Tibial artery (tissue), 4 donors: Measurements from ENCODE around the gene C10orf105.
A peak's percentile ranks its signal among the peaks of the same experiment; 100 is the strongest.

ENCODE experiments used
- DNase-seq, 2 donors: peaks; one replicate each; pipeline ENCODE4 v3.0.0-alpha.2; 2019
- H3K27ac ChIP-seq, 2 donors: fragments of 200-600 bp; sonication (generic) in 1 of 2; 1 replicate in 1 of 2; 2 replicates in 1 of 2; pipeline ENCODE4 v1.5.1; 2018 to 2019; ENCODE audit warnings: mild to moderate bottlenecking in 1 of 2
- H3K27me3 ChIP-seq, 2 donors: fragments of 200-600 bp; sonication (generic) in 1 of 2; one replicate each; pipeline versions ENCODE4 v1.5.1 to v1.6.0; 2016 to 2019
- H3K36me3 ChIP-seq, 3 donors: fragments of 200-600 bp; sonication (generic) in 2 of 3; one replicate each; pipeline ENCODE4 v1.5.1; 2016 to 2019; ENCODE audit warnings: mild to moderate bottlenecking in 2 of 3
- H3K4me1 ChIP-seq, 4 donors: fragments of 200-600 bp; sonication (generic) in 2 of 4; 1 replicate in 3 of 4; 2 replicates in 1 of 4; pipeline ENCODE4 v1.5.1; 2016 to 2019
- H3K4me3 ChIP-seq, 2 donors: fragments of 200-600 bp; sonication (generic) in 1 of 2; 1 replicate in 1 of 2; 2 replicates in 1 of 2; pipeline ENCODE4 v1.5.1; 2018 to 2019; ENCODE audit warnings: mild to moderate bottlenecking in 2 of 2
- H3K9me3 ChIP-seq, 3 donors: fragments of 200-600 bp; sonication (generic) in 1 of 3; one replicate each; pipeline ENCODE4 v1.5.1; 2016 to 2019
- intact Hi-C: fragments of 100-400 bp; cut with DNase I; formaldehyde crosslinking; loops from one replicate; pipeline ENCODE4 v1.15.0; 2023; ENCODE audit warnings: low total_unique reads
- TF ChIP-seq, protein P1 (sequence below), 2 experiments: fragments of 200-600 bp in 1 of 2; fragments of 450-650 bp in 1 of 2; IDR thresholded peaks; one replicate each; pipeline ENCODE4 v1.5.1; 2017 to 2019; ENCODE audit warnings: antibody characterized with exemption in 2 of 2, mild to moderate bottlenecking in 1 of 2, moderate library complexity in 1 of 2

C10orf105 gene

DNA sequence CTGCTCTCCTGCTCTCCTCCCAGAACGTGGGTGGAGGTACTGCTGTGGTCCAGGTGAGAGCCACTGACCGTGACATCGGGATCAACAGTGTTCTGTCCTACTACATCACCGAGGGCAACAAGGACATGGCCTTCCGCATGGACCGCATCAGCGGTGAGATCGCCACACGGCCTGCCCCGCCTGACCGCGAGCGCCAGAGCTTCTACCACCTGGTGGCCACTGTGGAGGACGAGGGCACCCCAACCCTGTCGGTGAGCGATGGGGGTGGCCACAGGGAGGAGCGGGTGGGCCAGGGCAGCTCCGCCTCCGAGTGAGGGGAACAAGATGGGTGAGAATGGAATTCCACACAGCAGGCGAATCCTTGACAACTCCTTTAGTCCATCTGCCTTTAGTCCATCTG lies 22.1 kb upstream of the C10orf105 start:
- Histone ChIP-seq H3K4me3 (no peak overlapping the region), H3K27ac (no peak overlapping the region), H3K27me3 (no peaks in the 10 kb centered on the region), H3K36me3 (no peaks in the 10 kb centered on the region), H3K4me1 (peaks cover 0 to 10% (median 1%) of the 10 kb centered on the region in 4 donors), H3K9me3 (peaks cover 0 to 4% (median 0%) of the 10 kb centered on the region in 3 donors)
- no peak for DNase-seq
- intact Hi-C loops, result no loop called here
- TF ChIP-seq, protein P1, sequence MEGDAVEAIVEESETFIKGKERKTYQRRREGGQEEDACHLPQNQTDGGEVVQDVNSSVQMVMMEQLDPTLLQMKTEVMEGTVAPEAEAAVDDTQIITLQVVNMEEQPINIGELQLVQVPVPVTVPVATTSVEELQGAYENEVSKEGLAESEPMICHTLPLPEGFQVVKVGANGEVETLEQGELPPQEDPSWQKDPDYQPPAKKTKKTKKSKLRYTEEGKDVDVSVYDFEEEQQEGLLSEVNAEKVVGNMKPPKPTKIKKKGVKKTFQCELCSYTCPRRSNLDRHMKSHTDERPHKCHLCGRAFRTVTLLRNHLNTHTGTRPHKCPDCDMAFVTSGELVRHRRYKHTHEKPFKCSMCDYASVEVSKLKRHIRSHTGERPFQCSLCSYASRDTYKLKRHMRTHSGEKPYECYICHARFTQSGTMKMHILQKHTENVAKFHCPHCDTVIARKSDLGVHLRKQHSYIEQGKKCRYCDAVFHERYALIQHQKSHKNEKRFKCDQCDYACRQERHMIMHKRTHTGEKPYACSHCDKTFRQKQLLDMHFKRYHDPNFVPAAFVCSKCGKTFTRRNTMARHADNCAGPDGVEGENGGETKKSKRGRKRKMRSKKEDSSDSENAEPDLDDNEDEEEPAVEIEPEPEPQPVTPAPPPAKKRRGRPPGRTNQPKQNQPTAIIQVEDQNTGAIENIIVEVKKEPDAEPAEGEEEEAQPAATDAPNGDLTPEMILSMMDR (IDR thresholded peaks at IDR 0.05), result no peak

DNA sequence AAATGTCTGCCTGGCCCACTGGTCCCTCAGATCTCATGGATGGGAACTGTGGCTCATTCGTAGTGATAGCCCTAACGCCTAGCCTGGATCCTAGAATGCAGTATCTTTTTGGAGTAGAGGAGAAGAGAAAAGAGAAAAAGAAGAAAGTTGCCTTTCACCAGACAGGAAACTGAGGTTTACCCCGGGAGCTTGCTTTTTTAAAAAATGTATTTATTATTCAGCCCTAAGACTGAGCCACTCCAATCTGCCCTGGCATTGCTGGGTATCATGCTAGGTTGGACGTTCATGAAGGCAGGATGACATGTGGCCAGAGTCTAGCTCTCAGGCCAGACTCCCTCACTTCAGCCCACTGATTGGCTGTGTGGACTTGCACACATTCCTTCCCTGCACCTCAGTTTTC lies 21.5 kb upstream of the C10orf105 start:
- no peak for DNase-seq
- TF ChIP-seq, protein P1 (IDR thresholded peaks at IDR 0.05), result no peak
- intact Hi-C loops, result no loop called here
- no peak overlapping the region for H3K27ac ChIP-seq
- H3K4me3 ChIP-seq, result no peak overlapping the region
- H3K9me3 ChIP-seq, result peaks cover 0 to 4% (median 0%) of the 10 kb centered on the region in 3 donors
- no peaks in the 10 kb centered on the region for H3K27me3 ChIP-seq
- peaks cover 0 to 9% (median 1%) of the 10 kb centered on the region in 4 donors for H3K4me1 ChIP-seq
- no peaks in the 10 kb centered on the region for H3K36me3 ChIP-seq

DNA sequence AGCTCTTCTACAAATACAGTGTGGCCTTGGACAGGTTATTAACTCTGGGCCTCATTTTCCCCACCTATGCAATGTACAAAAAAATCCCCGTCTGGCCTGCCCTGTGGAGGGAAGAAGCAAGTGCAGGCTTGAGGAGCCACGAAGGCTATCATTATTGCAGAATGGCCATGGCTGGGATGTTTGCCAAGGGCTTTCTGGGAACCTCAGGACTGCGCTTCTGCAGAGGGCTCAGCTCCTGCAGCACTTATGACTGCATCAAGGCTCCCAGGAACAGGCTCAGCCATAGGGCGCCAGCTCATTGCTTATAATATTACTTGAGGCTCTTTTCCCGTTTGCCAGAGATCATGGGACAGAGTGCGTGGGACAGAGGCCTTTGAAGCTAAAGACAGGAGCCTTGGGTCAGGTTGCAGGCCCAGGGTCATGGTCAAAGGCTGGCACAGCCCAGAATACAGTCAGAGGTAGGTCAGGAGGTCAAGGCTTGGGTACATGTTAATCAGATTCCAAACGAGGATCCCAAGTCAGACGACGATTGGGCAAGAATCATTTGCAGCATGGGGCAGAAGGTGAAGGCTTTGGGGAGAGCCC lies 20.6 kb upstream of the C10orf105 start:
- H3K36me3 ChIP-seq, result no peaks in the 10 kb centered on the region
- peaks cover 0 to 4% (median 0%) of the 10 kb centered on the region in 3 donors for H3K9me3 ChIP-seq
- DNase-seq, result peak in 1 of 2 donors; percentile 68
- TF ChIP-seq, protein P1 (IDR thresholded peaks at IDR 0.05), result no peak
- H3K4me3 ChIP-seq, result no peak overlapping the region
- peaks cover 0 to 9% (median 1%) of the 10 kb centered on the region in 4 donors for H3K4me1 ChIP-seq
- intact Hi-C loops, result no loop called here
- H3K27ac ChIP-seq, result no peak overlapping the region
- no peaks in the 10 kb centered on the region for H3K27me3 ChIP-seq

DNA sequence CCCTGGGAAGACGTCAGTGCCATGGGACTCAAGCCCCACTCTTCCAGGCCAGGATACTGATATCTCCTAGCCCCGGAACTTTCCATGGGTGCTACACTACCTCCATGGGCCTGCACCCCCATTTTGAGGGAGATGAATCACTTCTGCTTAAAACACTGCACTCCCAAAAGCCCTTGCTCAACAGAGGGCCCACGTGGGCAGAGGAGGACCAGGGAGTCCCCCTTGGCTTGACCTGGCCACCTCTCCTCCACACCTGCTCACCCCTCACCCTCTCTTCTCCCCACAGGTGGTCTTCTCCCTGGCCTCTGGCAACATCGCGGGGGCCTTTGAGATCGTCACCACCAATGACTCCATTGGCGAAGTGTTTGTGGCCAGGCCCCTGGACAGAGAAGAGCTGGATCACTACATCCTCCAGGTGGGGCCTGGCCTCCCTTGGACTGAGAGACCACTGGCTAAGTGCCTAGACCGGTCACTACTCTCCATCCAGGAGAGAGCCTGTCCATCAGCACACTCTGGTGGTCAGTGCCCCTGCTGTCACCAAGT lies 19.9 kb upstream of the C10orf105 start:
- DNase-seq, result no peak
- TF ChIP-seq, protein P1 (IDR thresholded peaks at IDR 0.05), result no peak
- Histone ChIP-seq H3K36me3 (no peaks in the 10 kb centered on the region), H3K27ac (no peak overlapping the region), H3K9me3 (peaks cover 0 to 4% (median 0%) of the 10 kb centered on the region in 3 donors), H3K4me1 (peaks cover 0 to 9% (median 1%) of the 10 kb centered on the region in 4 donors), H3K27me3 (no peaks in the 10 kb centered on the region), H3K4me3 (no peak overlapping the region)
- intact Hi-C loops, result no loop called here

DNA sequence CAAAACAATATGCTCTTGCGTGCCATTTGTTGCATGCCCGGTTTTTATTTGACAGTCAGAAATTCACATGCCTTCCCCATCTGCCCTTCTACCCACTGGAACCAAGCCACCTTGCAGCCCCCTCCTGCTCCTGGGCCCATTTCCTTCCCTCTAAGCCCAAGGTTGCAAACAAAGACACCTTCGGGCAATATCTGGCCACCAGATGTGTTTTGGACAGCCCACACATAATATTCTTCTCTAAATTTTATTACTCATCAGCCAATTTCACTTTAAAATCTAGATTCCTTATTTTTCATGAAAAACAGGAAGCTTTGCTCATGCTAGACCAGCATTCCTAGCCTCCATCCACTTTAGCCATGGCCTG lies 18.2 kb upstream of the C10orf105 start:
- Histone ChIP-seq H3K36me3 (no peaks in the 10 kb centered on the region), H3K9me3 (peaks cover 0 to under 1% (median 0%) of the 10 kb centered on the region in 3 donors), H3K4me3 (no peak overlapping the region), H3K4me1 (peaks cover 0 to 9% (median 1%) of the 10 kb centered on the region in 4 donors), H3K27ac (no peak overlapping the region), H3K27me3 (no peaks in the 10 kb centered on the region)
- intact Hi-C loops, result no loop called here
- TF ChIP-seq, protein P1 (IDR thresholded peaks at IDR 0.05), result no peak
- DNase-seq, result no peak
